ENCODE data around the gene TMEM176B. TPM values are rescaled to one million over a fixed set of nuclear protein-coding genes. Genes with fewer than 3 reads are reported as not detected.

Gene TMEM176B
- polyA plus RNA-seq, 3 donors, result 30.6 to 1,279 (median 415) TPM

GRCh38 chr7:150818971-150819370 lies 18.8 kb upstream of the TMEM176B start:
- Mint-ChIP-seq H3K27me3 (ENCODE audit: low read depth in 3 of 3) (peaks cover 9 to 12% (median 9%) of the 10 kb centered on the region in 3 donors), H3K4me1 (no peaks in the 10 kb centered on the region), H3K9me3 (peaks cover 15 to 33% (median 24%) of the 10 kb centered on the region in 7 donors), H3K36me3 (no peaks in the 10 kb centered on the region), H3K4me3 (peak overlapping the region in 1 of 2 donors; percentile 27), H3K27ac (no peak overlapping the region)
- no peak overlapping the region for H2AFZ ChIP-seq (ENCODE audit: insufficient read depth, low read depth, low read length, poor library complexity, severe bottlenecking)
- intact Hi-C loops (cut with micrococcal nuclease), result no loop called here
- H3K36me3 ChIP-seq (replicated peaks in 1 of 2; ENCODE audit: control insufficient read depth in 1 of 2, insufficient read depth in 2 of 2, low read length in 2 of 2), result no peaks in the 10 kb centered on the region
- TF ChIP-seq CTCF (IDR thresholded peaks at IDR 0.05), result no peak
- H4K20me1 ChIP-seq (ENCODE audit: insufficient read depth, low read length), result no peaks in the 10 kb centered on the region
- 100% methylated on average over 2 of the region's 2 CpGs for WGBS (ENCODE audit: insufficient coverage)
- no peaks in the 10 kb centered on the region for H3K79me2 ChIP-seq (ENCODE audit: insufficient read depth, low read length)
- no peak overlapping the region for H3K9ac ChIP-seq (ENCODE audit: insufficient read depth, low read length, poor library complexity, severe bottlenecking)
- H3K4me2 ChIP-seq (replicated peaks; ENCODE audit: extremely low read depth, low read length, poor library complexity, severe bottlenecking), result no peak overlapping the region
- H3K27me3 ChIP-seq (ENCODE audit: control insufficient read depth in 2 of 2, insufficient read depth in 2 of 2, low read length in 2 of 2), result peaks cover 0 to 11% of the 10 kb centered on the region in 2 donors
- H3K9me3 ChIP-seq (replicated peaks in 1 of 2; ENCODE audit: control insufficient read depth in 1 of 2, insufficient read depth in 1 of 2, low read length in 2 of 2), result peaks cover 6 to 13% of the 10 kb centered on the region in 2 donors
- H3K4me1 ChIP-seq (ENCODE audit: control insufficient read depth in 1 of 2, insufficient read depth in 2 of 2, low read length in 2 of 2), result no peaks in the 10 kb centered on the region
- no peak overlapping the region for H3K4me3 ChIP-seq (replicated peaks in 1 of 3; ENCODE audit: low read depth in 2 of 3, low read length in 3 of 3)
- no peak for DNase-seq
- H3K27ac ChIP-seq (ENCODE audit: low read depth in 1 of 2, low read length in 2 of 2), result no peak overlapping the region

GRCh38 chr7:150814328-150815001 lies 14.3 kb upstream of the TMEM176B start:
- peaks cover 9 to 24% (median 18%) of the 10 kb centered on the region in 7 donors for H3K9me3 Mint-ChIP-seq
- peaks cover 0 to 1% of the 10 kb centered on the region in 2 donors for H3K36me3 Mint-ChIP-seq
- H3K27me3 Mint-ChIP-seq (ENCODE audit: low read depth in 3 of 3), result peaks cover 8 to 13% (median 10%) of the 10 kb centered on the region in 3 donors

More at GRCh38 chr7:150814328-150815001, 14.3 kb upstream of the TMEM176B start:
- no peak for DNase-seq
- Histone ChIP-seq H3K27ac (ENCODE audit: low read depth in 1 of 2, low read length in 2 of 2) (no peak overlapping the region), H3K4me3 (replicated peaks in 1 of 3; ENCODE audit: low read depth in 2 of 3, low read length in 3 of 3) (no peak overlapping the region), H3K9me3 (replicated peaks in 1 of 2; ENCODE audit: control insufficient read depth in 1 of 2, insufficient read depth in 1 of 2, low read length in 2 of 2) (peaks cover 6 to 13% of the 10 kb centered on the region in 2 donors), H4K20me1 (ENCODE audit: insufficient read depth, low read length) (no peaks in the 10 kb centered on the region), H3K79me2 (ENCODE audit: insufficient read depth, low read length) (no peaks in the 10 kb centered on the region), H3K36me3 (replicated peaks in 1 of 2; ENCODE audit: control insufficient read depth in 1 of 2, insufficient read depth in 2 of 2, low read length in 2 of 2) (no peaks in the 10 kb centered on the region), H2AFZ (ENCODE audit: insufficient read depth, low read depth, low read length, poor library complexity, severe bottlenecking) (no peak overlapping the region), H3K9ac (ENCODE audit: insufficient read depth, low read length, poor library complexity, severe bottlenecking) (no peak overlapping the region), H3K4me2 (replicated peaks; ENCODE audit: extremely low read depth, low read length, poor library complexity, severe bottlenecking) (no peak overlapping the region), H3K4me1 (ENCODE audit: control insufficient read depth in 1 of 2, insufficient read depth in 2 of 2, low read length in 2 of 2) (no peaks in the 10 kb centered on the region), H3K27me3 (ENCODE audit: control insufficient read depth in 2 of 2, insufficient read depth in 2 of 2, low read length in 2 of 2) (peaks cover 0 to 9% of the 10 kb centered on the region in 2 donors)
- 91% methylated on average over 4 of the region's 7 CpGs for WGBS (ENCODE audit: insufficient coverage)
- intact Hi-C loops (cut with micrococcal nuclease), result no loop called here
- no peak overlapping the region for H3K27ac Mint-ChIP-seq
- H3K4me3 Mint-ChIP-seq, result no peak overlapping the region
- no peak for TF ChIP-seq CTCF (IDR thresholded peaks at IDR 0.05)
- peaks cover 2% of the 10 kb centered on the region for H3K4me1 Mint-ChIP-seq

Data from CD14-positive monocyte (primary cell).